SH-SY5Y (cell line): ENCODE results near the gene DPH6.

Experiments
- GATA2 ChIP-seq: IDR thresholded peaks from 2 replicates; pipeline ENCODE4 v1.6.1; 2011; ENCODE audit warnings: mild to moderate bottlenecking, low read depth, low read length
- GATA3 ChIP-seq: IDR thresholded peaks from 2 replicates; pipeline ENCODE4 v1.6.1; 2011; ENCODE audit warnings: low read depth, mild to moderate bottlenecking, low read length, moderate library complexity

The DPH6 gene

GRCh38 chr15:35445891-35446290 lies 100.1 kb downstream of the DPH6 start:
- no peak for TF ChIP-seq GATA3
- no peak for TF ChIP-seq GATA2

- TF ChIP-seq GATA3 (no peak), GATA2 (no peak)
Observed at GRCh38 chr15:35444557-35445204, 101.3 kb downstream of the DPH6 start.

GRCh38 chr15:35443376-35443775 lies 102.6 kb downstream of the DPH6 start:
- TF ChIP-seq GATA3, result no peak
- TF ChIP-seq GATA2, result no peak

- TF ChIP-seq GATA3, result no peak
- no peak for TF ChIP-seq GATA2
Observed at GRCh38 chr15:35442742-35443141, 103.2 kb downstream of the DPH6 start.

- TF ChIP-seq GATA2, result no peak
- no peak for TF ChIP-seq GATA3
Observed at GRCh38 chr15:35440265-35440664, 105.7 kb downstream of the DPH6 start.

GRCh38 chr15:35439291-35439690 lies 106.7 kb downstream of the DPH6 start:
- TF ChIP-seq GATA3 (no peak), GATA2 (no peak)

GRCh38 chr15:35437157-35437556 lies 108.8 kb downstream of the DPH6 start:
- TF ChIP-seq GATA3 (no peak), GATA2 (no peak)

- TF ChIP-seq GATA3, result no peak
- TF ChIP-seq GATA2, result no peak
Observed at GRCh38 chr15:35436422-35436821, 109.5 kb downstream of the DPH6 start.

GRCh38 chr15:35431281-35431680 lies 114.7 kb downstream of the DPH6 start:
- TF ChIP-seq GATA3 (no peak), GATA2 (no peak)

- TF ChIP-seq GATA2 (no peak), GATA3 (no peak)
Observed at GRCh38 chr15:35430301-35430700, 115.7 kb downstream of the DPH6 start.

- TF ChIP-seq GATA3, result no peak
- no peak for TF ChIP-seq GATA2
Observed at GRCh38 chr15:35427496-35427895, 118.5 kb downstream of the DPH6 start.

GRCh38 chr15:35427091-35427490 lies 118.9 kb downstream of the DPH6 start:
- TF ChIP-seq GATA2 (no peak), GATA3 (no peak)

GRCh38 chr15:35410775-35411174 lies 135.2 kb downstream of the DPH6 start:
- TF ChIP-seq GATA2, result no peak
- no peak for TF ChIP-seq GATA3

GRCh38 chr15:35399901-35400300 lies 146.1 kb downstream of the DPH6 start:
- TF ChIP-seq GATA2 (no peak), GATA3 (no peak)

GRCh38 chr15:35397027-35397426 lies 148.9 kb downstream of the DPH6 start:
- TF ChIP-seq GATA2 (no peak), GATA3 (no peak)

- TF ChIP-seq GATA2, result no peak
- TF ChIP-seq GATA3, result no peak
Observed at GRCh38 chr15:35394416-35394815, 151.5 kb downstream of the DPH6 start.

- no peak for TF ChIP-seq GATA3
- TF ChIP-seq GATA2, result no peak
Observed at GRCh38 chr15:35393398-35393797, 152.6 kb downstream of the DPH6 start.
